Astrocyte (in vitro differentiated cells and primary cell): Measurements from ENCODE around the gene PNPLA2.

ENCODE experiments used
- EZH2 ChIP-seq: IDR thresholded peaks from 2 replicates; pipeline ENCODE4 v1.6.1; 2012; ENCODE audit warnings: mild to moderate bottlenecking, low read length, inconsistent platforms; ENCODE audit not compliant: insufficient read depth
- TF ChIP-seq, protein P1 (sequence below): IDR thresholded peaks from 2 replicates; pipeline ENCODE4 v1.5.1; 2011; ENCODE audit warnings: low read depth, mild to moderate bottlenecking, inconsistent platforms, low read length, moderate library complexity; ENCODE audit not compliant: insufficient read depth

DNA sequence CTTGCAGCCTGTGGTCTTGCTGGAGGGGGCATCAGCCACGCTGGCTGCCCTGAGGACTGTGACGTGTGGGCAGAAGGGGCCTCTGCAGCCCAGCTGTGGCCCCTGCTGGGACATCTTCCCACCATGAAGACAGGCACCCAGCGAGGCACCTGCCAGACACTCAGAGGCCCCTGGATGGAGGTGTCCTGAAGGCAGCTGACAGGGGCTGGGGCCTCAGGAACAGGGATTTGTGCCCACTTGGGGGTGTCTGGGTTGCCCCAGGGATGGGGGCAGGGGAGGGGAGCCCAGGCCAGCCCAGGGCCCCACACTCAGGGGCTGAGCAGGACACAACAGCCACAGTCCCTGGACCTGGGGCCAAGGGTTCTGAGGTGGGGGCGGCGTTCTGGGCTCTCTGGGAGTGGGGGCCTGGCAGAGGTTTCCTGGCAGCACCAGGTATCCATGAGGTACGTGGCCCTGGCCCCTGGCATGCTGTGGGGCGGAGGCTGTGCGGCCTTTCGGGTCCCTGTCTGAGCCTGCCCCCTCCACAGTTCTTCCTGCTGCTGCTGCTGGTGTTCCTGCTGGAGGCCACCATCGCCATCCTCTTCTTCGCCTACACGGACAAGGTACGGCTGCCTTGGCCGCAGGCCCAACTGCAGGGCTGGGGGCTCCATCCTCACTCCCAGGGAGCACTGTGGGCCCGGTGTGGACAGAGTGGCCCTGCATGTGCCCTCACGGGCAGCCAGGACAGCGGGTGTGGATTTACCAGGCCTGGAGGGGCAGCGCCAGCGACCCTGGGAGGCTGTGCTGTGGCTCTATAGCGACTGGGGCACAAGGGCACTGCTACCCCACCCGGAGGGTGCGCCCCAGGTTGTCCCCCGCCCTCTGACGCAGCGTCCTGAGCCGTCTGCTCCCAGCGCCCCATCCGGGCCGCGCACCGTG, 45.5 kb downstream of the PNPLA2 start:
- TF ChIP-seq, protein P1, sequence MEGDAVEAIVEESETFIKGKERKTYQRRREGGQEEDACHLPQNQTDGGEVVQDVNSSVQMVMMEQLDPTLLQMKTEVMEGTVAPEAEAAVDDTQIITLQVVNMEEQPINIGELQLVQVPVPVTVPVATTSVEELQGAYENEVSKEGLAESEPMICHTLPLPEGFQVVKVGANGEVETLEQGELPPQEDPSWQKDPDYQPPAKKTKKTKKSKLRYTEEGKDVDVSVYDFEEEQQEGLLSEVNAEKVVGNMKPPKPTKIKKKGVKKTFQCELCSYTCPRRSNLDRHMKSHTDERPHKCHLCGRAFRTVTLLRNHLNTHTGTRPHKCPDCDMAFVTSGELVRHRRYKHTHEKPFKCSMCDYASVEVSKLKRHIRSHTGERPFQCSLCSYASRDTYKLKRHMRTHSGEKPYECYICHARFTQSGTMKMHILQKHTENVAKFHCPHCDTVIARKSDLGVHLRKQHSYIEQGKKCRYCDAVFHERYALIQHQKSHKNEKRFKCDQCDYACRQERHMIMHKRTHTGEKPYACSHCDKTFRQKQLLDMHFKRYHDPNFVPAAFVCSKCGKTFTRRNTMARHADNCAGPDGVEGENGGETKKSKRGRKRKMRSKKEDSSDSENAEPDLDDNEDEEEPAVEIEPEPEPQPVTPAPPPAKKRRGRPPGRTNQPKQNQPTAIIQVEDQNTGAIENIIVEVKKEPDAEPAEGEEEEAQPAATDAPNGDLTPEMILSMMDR: no peak
- no peak for TF ChIP-seq EZH2
